ENCODE measurements around the gene SIL1. TPM values are rescaled to one million over a fixed set of nuclear protein-coding genes. Genes with fewer than 3 reads are reported as not detected.

SIL1 gene
- total RNA-seq, 2 donors from 2014 or later, result 69.9 to 75.6 TPM

- DNase-seq (ENCODE audit: low spot score), result no peak
- intact Hi-C loops (cut with DNase I), result no loop called here
- H3K27ac ChIP-seq, result no peak overlapping the region
- peaks cover 14% of the 10 kb centered on the region for H3K4me1 ChIP-seq (replicated peaks)
- TF ChIP-seq POLR2A (IDR thresholded peaks at IDR 0.05) (no peak), POLR2AphosphoS5 (IDR thresholded peaks at IDR 0.05) (no peak), CTCF (IDR thresholded peaks at IDR 0.05) (no peak)
- no peaks in the 10 kb centered on the region for H3K36me3 ChIP-seq
- no peaks in the 10 kb centered on the region for H3K9me3 ChIP-seq
- no peaks in the 10 kb centered on the region for H3K27me3 ChIP-seq (replicated peaks; ENCODE audit: insufficient read depth)
- 79% methylated on average over 4 of the region's 4 CpGs for WGBS
- H3K4me3 ChIP-seq, result no peak overlapping the region
These were observed 249.0 kb downstream of the SIL1 start for GRCh38 chr5:138949223-138949574.

GRCh38 chr5:138948471-138949222 is 249.5 kb downstream of the SIL1 start:
- WGBS, result 80% methylated on average over 23 of the region's 23 CpGs
- peaks cover 9% of the 10 kb centered on the region for H3K4me1 ChIP-seq (replicated peaks)

GRCh38 chr5:138947780-138948179 is 250.4 kb downstream of the SIL1 start:
- TF ChIP-seq POLR2A (IDR thresholded peaks at IDR 0.05) (no peak), POLR2AphosphoS5 (IDR thresholded peaks at IDR 0.05) (no peak), CTCF (IDR thresholded peaks at IDR 0.05) (no peak)
- 86% methylated on average over 5 of the region's 5 CpGs for WGBS
- no peak for DNase-seq (ENCODE audit: low spot score)
- H3K27ac ChIP-seq, result no peak overlapping the region
- H3K27me3 ChIP-seq (replicated peaks; ENCODE audit: insufficient read depth), result no peaks in the 10 kb centered on the region
- intact Hi-C loops (cut with DNase I), result no loop called here
- H3K9me3 ChIP-seq, result no peaks in the 10 kb centered on the region
- H3K4me3 ChIP-seq, result no peak overlapping the region
- H3K4me1 ChIP-seq (replicated peaks), result peaks cover 2% of the 10 kb centered on the region
- H3K36me3 ChIP-seq, result no peaks in the 10 kb centered on the region

More at GRCh38 chr5:138948471-138949222, 249.5 kb downstream of the SIL1 start:
- no peak for DNase-seq (ENCODE audit: low spot score)
- no peak for TF ChIP-seq POLR2AphosphoS5 (IDR thresholded peaks at IDR 0.05)
- no peak for TF ChIP-seq CTCF (IDR thresholded peaks at IDR 0.05)
- no peak for TF ChIP-seq POLR2A (IDR thresholded peaks at IDR 0.05)
- no peak overlapping the region for H3K4me3 ChIP-seq
- H3K27me3 ChIP-seq (replicated peaks; ENCODE audit: insufficient read depth), result no peaks in the 10 kb centered on the region
- H3K36me3 ChIP-seq, result no peaks in the 10 kb centered on the region
- H3K9me3 ChIP-seq, result no peaks in the 10 kb centered on the region
- intact Hi-C loops (cut with DNase I), result no loop called here
- no peak overlapping the region for H3K27ac ChIP-seq

DNA sequence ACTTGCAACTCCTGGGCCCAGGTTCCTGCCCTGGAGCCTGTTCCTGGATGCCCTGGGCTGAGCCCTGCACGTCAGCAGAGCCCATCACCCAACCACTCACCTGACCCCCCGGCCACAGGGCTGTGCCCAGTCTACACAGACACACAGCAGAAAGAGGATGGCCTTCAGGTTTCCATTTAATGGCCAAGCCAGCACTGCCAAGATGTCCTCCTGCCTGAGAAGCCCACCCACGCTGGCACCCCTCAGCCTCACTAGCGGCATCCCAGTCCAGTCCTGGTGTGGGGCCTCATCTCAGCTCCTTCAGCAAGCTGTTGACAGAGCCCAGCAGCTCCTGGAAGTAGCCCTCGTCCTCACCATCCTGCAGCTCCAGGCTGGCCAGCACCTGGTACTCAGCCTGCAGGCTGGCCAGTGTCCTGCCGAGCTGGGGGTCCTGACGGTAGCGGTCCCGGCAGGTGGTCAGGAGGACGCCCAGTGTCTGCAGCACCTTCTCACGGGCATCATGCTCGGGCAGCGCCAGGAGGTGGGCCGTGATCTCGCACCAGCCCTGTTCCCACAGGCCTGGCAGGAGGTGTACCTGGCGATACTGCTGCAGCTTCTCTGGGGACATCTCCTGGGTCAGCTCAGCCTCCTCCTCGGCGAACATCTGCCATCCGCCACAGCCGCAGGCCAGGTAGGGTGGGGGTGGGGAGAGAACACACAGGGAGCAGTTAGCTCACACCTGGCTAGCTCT is 251.2 kb downstream of the SIL1 start:
- Histone ChIP-seq H3K4me3 (no peak overlapping the region), H3K27me3 (replicated peaks; ENCODE audit: insufficient read depth) (no peaks in the 10 kb centered on the region), H3K36me3 (no peaks in the 10 kb centered on the region), H3K27ac (no peak overlapping the region), H3K9me3 (no peaks in the 10 kb centered on the region), H3K4me1 (replicated peaks) (no peaks in the 10 kb centered on the region)
- intact Hi-C loops (cut with DNase I), result no loop called here
- WGBS, result 97% methylated on average over 16 of the region's 20 CpGs
- TF ChIP-seq POLR2A (IDR thresholded peaks at IDR 0.05) (no peak), POLR2AphosphoS5 (IDR thresholded peaks at IDR 0.05) (no peak), CTCF (IDR thresholded peaks at IDR 0.05) (no peak)
- DNase-seq (ENCODE audit: low spot score), result no peak
